GM23248 (cell line): ENCODE results near the gene LCN6.

Experiments
- EZH2 ChIP-seq: fragments of 200-600 bp; sonication (generic); IDR thresholded peaks from 2 replicates; pipeline ENCODE4 v1.6.1; 2018; ENCODE audit warnings: antibody characterized with exemption, mild to moderate bottlenecking; ENCODE audit not compliant: insufficient read depth, poor library complexity, severe bottlenecking
- EZH2phosphoT487 ChIP-seq: fragments of 200-600 bp; sonication (generic); IDR thresholded peaks from 2 replicates; pipeline ENCODE4 v1.6.1; 2018; ENCODE audit warnings: antibody characterized with exemption, moderate library complexity, mild to moderate bottlenecking, low read depth; ENCODE audit not compliant: insufficient read depth

- no peak for TF ChIP-seq EZH2
- TF ChIP-seq EZH2phosphoT487 = no peak
Observed at GRCh38 chr9:136738960-136739359, 9.4 kb downstream of the LCN6 start.
